RPMI7951 (cell line): ENCODE measurements around the gene MICAL3. TPM values are rescaled to one million over a fixed set of nuclear protein-coding genes. Genes with fewer than 3 reads are reported as not detected.
"Not testable (repeated sequence)": the region's sequence is repeated elsewhere in the genome, so short reads cannot be mapped to it uniquely, and the experiment has no call there.

ENCODE experiments used
- DNase-seq: peaks from one replicate; pipeline ENCODE4 v3.0.0-alpha.2; 2012; ENCODE audit warnings: low read depth
- total RNA-seq: library from RNA; depleted of rRNA; stranded (reverse); fragments of >200 nt; shearing (Covaris generic); gene quantifications from 2 replicates; pipeline ENCODE4 v1.2.3, GENCODE V29; 2014

Gene MICAL3
- total RNA-seq, 1 experiment from 2014 or later: 16.0 TPM

- DNase-seq: no peak
These were observed 70.0 kb downstream of the MICAL3 start for GRCh38 chr22:17954200-17954859.

GRCh38 chr22:17953147-17953546 is 71.2 kb downstream of the MICAL3 start:
- no peak for DNase-seq

GRCh38 chr22:17952273-17952801 is 72.0 kb downstream of the MICAL3 start:
- DNase-seq: no peak

- DNase-seq: peak; percentile 32
These were observed 73.0 kb downstream of the MICAL3 start for GRCh38 chr22:17951315-17951714.

- DNase-seq: peak; percentile 83
These were observed 73.6 kb downstream of the MICAL3 start for GRCh38 chr22:17950651-17951214.

- peak; percentile 29 for DNase-seq
These were observed 74.5 kb downstream of the MICAL3 start for GRCh38 chr22:17949642-17950473.

- no peak for DNase-seq
These were observed 76.3 kb downstream of the MICAL3 start for GRCh38 chr22:17948101-17948500.

- DNase-seq: no peak
These were observed 77.5 kb downstream of the MICAL3 start for GRCh38 chr22:17946662-17947367.

GRCh38 chr22:17945888-17946648 is 78.3 kb downstream of the MICAL3 start:
- no peak for DNase-seq

- no peak for DNase-seq
These were observed 79.0 kb downstream of the MICAL3 start for GRCh38 chr22:17945156-17945887.

GRCh38 chr22:17944256-17944655 is 80.1 kb downstream of the MICAL3 start:
- no peak for DNase-seq

GRCh38 chr22:17943533-17944249 is 80.7 kb downstream of the MICAL3 start:
- no peak for DNase-seq

GRCh38 chr22:17942721-17943120 is 81.6 kb downstream of the MICAL3 start:
- DNase-seq: no peak

GRCh38 chr22:17941471-17942406 is 82.6 kb downstream of the MICAL3 start:
- no peak for DNase-seq

- DNase-seq: no peak
These were observed 84.8 kb downstream of the MICAL3 start for GRCh38 chr22:17939579-17939978.

- DNase-seq: no peak
These were observed 85.3 kb downstream of the MICAL3 start for GRCh38 chr22:17939011-17939410.

GRCh38 chr22:17938484-17938924 is 85.9 kb downstream of the MICAL3 start:
- no peak for DNase-seq

GRCh38 chr22:17932457-17932856 is 91.9 kb downstream of the MICAL3 start:
- not testable (repeated sequence) for DNase-seq
